GM19467 (cell line): ENCODE measurements around the gene AGRN.
"Not testable (repeated sequence)": the region's sequence is repeated elsewhere in the genome, so short reads cannot be mapped to it uniquely, and the experiment has no call there.

ENCODE experiments used
- ATAC-seq: cut with Tn5 transposase; IDR thresholded peaks from one replicate; pipeline ENCODE4 v1.9.1; 2021; ENCODE audit warnings: mild to moderate bottlenecking, moderate library complexity; ENCODE audit not compliant: unreplicated experiment

Gene AGRN

DNA sequence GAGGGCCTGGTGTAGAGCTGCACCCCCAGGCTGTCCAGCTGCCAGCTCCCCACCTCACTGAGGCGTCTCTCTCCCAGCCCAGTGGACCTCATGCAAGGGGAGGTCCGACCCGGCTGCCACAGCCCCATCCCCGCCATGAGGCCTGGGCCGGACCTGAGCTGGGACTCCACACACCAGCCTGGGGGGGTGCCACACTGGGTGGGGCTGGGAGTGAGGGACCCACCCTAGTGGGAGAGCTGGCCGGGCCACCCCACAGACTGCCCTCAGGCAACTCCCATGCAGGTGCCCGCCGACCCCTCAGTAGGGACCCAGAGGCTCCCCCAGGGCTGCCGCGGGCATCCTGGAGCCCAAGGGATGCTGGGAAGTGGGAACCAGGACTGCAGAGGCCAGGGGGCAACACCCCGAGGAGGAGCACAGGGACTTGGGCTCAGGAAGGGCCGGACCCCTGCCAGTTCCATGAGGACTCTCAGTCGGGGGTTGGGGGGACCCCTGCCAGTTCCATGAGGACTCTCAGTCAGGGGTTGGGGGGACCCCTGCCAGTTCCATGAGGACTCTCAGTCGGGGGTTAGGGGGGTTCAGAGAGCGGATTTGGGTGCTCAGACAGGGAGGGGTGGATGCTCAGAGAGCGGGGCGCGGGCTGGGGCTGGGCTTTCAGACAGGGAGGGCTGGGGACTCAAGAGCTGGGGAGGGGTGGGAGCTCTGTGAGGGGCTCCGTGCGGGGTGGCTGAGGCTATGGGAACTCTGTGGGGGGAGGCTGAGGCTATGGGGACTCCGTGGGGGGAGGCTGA lies 55.4 kb downstream of the AGRN start:
- ATAC-seq: no peak

DNA sequence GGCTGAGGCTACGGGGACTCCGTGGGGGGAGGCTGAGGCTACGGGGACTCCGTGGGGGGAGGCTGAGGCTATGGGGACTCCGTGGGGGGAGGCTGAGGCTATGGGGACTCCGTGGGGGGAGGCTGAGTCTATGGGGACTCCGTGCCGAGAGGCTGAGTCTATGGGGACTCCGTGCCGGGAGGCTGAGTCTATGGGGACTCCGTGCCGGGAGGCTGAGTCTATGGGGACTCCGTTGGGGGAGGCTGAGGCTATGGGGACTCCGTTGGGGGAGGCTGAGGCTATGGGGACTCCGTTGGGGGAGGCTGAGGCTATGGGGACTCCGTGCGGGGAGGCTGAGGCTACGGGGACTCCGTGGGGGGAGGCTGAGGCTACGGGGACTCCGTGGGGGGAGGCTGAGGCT lies 57.5 kb downstream of the AGRN start:
- not testable (repeated sequence) for ATAC-seq

- ATAC-seq: no peak
These were observed 59.6 kb downstream of the AGRN start for GRCh38 chr1:1079408-1080121.

DNA sequence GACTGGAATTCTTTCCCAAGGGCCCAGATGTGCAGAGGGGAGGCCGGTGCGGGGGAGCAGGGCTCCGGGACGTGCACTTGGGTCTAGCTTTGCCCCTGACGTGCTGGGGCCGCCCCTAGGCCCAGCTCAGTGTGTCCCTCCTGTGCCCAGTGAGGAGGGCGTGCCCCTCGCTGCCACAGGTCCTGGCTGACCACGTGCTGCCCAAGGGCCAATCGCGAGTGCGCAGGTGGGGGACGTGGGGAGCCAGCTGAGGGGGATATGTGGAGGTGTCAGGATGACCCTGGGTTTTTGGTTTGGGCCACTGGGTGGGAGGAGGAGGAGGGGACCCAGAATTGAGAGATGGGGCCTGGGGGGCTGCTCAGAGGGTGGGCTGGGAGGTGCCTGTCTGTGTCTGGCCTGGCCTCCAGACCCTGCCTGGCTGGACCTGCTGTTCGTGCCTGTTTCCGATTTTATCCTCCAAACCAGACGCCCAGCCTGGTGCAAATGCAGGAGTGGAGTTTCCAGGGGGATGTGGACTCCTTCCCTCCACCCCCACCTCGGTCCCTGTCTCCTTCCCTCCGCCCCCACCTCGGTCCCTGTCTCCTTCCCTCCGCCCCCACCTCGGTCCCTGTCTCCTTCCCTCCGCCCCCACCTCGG lies 60.3 kb downstream of the AGRN start:
- ATAC-seq: no peak

GRCh38 chr1:1080951-1081310 lies 61.0 kb downstream of the AGRN start:
- ATAC-seq: no peak

GRCh38 chr1:1081311-1082238 lies 61.7 kb downstream of the AGRN start:
- ATAC-seq: no peak

- ATAC-seq: no peak
These were observed 62.4 kb downstream of the AGRN start for GRCh38 chr1:1082239-1082775.

DNA sequence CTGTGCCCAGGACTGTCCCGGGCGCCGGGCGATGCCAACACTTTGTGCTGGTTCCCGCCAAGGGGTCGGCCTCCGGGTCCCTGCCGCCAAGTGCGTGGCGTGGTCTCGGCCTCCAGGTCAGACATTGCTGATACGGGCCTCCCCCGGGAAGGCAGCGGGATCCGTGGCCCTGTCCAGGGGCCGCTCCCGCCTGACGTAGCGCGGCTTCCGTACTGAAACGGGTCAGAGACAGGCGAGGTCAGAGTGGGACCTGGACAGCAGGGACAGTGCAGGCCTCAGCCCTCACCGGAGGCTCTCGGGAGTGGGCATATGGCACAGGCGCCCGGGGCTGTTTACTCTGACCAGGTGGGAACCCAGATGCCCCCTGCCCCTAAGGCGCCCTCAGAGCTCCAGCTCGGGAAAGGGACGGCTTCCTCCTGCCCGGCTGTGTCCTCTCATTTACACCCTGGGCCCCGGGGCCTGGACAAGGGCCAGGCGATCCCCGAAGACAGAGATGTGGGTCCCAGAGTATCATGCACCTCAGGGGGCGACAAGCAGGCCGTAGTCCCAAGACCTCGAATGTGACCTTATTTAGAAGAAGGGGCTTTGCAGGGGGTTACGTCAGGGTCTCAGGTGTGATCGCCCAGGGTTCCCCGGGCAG lies 63.0 kb downstream of the AGRN start:
- ATAC-seq: no peak

- no peak for ATAC-seq
These were observed 63.8 kb downstream of the AGRN start for GRCh38 chr1:1083416-1084371.

DNA sequence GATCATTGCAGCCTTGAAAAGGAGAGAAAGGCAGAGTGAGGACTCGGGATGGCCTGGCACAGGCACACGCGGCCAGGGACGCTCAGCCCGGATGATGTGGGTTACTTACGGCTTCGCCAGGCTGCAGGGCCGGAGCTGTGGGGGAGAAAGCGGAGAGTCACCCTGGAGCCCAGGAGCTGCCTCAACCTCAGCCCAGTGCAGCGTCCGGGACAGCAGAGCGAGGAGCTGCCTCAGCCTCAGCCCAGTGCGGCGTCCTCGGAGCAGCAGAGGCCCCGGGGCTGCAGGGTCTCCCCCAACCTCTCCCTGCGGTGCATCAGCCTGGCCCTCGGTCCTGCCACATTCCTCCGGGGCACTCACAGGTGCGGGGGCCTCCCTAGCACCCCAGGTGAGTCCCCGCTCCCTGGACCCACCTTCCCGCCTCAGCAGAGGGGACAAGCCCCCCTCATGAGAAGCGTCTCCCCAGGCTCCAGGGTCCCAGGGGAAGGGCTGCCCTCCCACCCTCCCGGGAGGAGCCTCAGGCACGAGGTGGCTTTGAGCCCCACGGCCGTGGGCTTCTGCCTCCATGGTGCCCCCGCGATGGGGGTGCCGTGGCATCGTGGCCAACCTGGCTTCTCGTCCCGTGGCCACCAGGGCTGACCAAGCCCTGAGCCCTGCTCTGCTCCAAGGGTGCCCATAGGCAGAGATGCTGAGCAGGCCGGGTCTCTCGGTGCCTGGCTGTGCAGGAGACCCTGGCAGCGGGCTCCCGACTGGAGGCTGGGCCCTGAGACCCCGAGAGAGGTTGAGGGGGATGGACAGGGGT lies 64.7 kb downstream of the AGRN start:
- no peak for ATAC-seq

GRCh38 chr1:1085171-1085841 lies 65.4 kb downstream of the AGRN start:
- ATAC-seq: no peak

DNA sequence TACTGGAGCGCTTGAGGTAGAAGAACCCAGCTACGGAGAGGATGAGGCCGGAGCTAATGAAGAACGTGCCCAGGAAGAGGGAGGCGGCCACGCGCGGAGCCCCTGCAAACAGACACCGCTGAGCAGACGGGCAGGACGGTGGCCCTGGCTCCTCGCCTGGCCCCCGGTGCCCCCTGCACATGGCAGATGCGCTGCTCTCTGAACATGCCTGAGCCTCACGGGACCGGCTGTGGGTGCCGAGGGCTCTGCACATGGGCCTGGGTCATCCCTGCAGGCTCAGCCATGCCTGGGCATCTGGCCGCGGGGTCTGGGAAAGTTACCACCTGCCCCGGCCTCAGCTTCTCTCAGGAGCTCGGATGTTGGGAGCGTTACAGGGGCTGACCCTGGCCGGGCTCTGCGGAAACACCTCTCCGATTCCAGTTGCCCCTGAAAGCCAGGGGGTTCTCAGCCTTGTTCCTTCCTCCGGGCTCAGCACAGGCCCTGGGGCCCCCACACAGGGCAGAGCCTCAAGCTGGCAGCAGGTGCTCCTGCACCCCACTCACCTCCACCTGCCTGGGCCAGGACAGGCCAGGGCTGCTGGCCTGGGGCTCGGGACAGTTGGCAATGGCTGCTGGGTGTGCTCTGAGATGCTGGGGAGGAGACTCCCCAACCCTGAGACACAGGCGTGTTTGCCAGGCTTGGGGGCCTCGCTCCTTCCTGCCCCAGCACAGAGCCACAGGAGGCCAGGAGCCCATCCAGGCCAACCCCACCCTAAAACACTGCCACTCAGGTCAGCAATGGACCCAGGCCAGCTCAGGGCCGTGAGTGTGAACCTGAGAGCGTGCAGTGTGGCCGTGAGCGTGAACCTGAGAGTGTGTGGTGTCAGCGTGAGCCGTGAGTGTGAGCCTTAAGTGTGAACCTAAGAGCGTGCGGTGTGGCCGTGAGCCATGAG lies 66.3 kb downstream of the AGRN start:
- ATAC-seq: no peak

GRCh38 chr1:1086911-1087341 lies 67.0 kb downstream of the AGRN start:
- ATAC-seq: no peak

GRCh38 chr1:1087351-1088028 lies 67.6 kb downstream of the AGRN start:
- ATAC-seq: no peak

GRCh38 chr1:1088029-1088800 lies 68.3 kb downstream of the AGRN start:
- no peak for ATAC-seq
